Right forelimb (tissue), 1 donor: ENCODE results near the gene GTF3C4.
"Not testable (repeated sequence)": the region's sequence is repeated elsewhere in the genome, so short reads cannot be mapped to it uniquely, and the experiment has no call there.

Experiments used
- DNase-seq: peaks from one replicate; pipeline ENCODE4 v3.0.0-alpha.2; 2018

GTF3C4 gene

GRCh38 chr9:132703336-132703735 lies 33.1 kb downstream of the GTF3C4 start:
- DNase-seq: no peak

GRCh38 chr9:132708239-132708638 lies 38.0 kb downstream of the GTF3C4 start:
- DNase-seq: no peak

DNA sequence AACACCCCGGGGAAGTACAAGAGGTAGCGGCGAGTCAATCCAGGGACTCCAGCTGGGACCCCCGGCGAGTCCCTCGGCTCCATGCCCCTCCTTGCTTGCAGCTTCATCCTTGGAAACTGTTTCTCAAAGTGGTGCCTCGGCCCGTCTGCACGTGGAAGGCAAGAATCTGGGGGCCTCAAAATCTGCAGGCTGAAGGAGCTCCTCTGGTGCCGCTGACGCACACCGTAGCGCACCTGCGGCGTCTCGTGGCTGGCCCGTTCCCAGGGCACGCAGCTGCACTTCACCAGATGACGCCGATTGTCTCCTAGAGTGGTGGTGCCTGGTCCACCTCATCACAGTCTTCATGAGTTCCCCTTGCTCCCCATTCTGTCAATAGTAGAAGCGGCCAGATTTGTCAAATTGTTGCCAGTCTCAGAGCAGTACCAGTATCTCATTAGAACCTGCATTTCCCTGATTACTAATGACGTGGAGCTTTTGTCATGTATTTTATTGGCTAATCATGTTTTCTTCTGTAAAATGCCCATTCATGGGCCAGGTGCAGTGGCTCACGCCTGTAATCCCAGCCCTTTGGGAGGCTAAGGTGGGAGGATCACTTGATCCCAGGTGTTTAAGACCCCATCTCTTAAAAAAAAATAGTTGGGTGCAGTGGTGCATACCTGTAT lies 38.6 kb downstream of the GTF3C4 start:
- DNase-seq: no peak

DNA sequence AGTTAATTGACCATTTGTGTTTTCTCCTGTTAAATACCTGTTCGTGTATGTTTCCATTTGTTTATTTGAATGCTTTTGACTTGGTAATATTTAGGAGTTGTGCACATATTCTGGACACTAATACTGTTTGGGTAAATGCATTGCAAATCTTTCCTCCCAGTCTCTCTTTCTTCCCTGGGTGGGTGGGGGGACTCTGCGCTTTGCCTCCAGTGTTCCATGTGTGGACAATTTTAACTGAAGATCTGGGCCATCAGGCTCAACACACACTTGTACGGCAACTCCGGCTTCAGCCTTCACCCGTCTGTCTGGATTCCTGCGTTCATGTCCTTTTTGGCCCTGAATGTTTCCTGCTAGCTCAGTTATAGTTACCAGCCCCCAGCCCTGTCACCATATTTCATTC lies 40.1 kb downstream of the GTF3C4 start:
- DNase-seq: no peak

GRCh38 chr9:132711152-132711551 lies 40.9 kb downstream of the GTF3C4 start:
- not testable (repeated sequence) for DNase-seq

- DNase-seq: no peak
Observed at GRCh38 chr9:132711846-132712245, 41.6 kb downstream of the GTF3C4 start.

GRCh38 chr9:132712753-132713152 lies 42.5 kb downstream of the GTF3C4 start:
- no peak for DNase-seq

DNA sequence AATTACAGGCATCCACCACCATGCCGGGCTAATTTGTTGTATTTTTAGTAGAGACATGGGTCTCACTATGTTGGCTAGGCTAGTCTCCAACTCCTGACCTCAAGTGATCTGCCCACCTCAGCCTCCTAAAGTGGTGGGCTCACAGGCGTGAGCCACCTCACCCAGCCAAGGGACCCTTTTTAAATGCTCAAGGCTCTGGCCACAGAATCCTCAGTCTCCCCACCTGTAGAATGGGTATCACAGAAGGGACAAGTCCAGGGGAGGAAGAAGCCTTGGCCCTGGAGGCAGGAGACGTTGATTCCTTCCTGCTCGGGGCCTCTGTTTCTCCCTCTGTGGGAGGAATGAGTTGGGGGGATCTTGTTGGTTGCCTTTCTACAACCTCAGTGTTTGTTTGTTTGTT lies 45.7 kb downstream of the GTF3C4 start:
- no peak for DNase-seq

DNA sequence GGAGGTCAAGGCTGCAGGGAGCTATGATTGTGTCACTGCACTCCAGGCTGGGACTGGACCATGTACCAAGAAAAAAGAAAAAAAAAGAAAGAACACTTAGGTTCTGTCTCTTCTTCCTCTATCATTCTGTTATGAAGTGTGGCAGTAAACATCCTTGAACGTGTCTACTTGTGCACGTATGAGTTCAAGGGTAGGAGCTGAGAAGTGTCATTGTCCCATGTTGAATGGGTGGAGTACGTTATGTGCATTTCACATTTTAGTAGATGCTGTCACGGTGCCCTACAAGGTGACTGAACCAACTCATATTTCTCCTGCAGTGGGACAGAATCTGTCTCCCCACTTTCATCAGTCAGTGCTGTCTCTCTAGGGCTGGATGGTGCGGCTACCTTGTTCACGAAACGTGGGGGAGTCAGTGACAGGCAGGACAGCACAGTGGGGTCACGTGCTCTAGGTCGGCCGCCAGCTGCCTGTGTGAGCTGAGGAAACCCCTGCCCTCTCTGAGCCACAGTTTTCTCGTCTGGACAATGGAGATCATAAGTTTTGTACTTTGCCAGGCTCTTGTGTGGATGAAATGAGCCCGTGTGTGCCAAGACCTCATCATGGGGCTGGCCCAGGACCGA lies 47.2 kb downstream of the GTF3C4 start:
- DNase-seq: no peak

DNA sequence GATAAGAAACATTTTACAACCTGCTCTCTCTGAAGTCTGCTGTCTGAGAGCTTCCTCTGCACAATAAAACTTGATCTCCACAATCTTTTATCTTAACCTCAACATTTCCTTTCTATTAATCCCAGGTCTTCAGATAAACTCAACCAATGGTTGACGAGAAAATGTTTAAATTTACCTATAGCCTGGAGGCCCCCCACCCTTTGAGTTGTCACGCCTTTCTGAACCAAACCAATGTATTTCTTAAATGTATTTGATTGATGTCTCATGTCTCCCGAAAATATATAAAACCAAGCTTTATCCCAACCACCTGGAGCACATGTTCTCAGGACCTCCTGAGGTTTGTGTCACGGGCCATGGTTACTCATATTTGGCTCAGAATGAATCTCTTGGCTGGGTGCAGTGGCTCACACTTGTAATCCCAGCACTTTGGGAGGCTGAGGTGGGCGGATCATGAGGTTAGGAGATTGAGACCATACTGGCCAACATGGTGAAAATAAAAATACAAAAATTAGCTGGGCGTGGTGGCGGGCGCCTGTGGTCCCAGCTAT lies 48.2 kb downstream of the GTF3C4 start:
- not testable (repeated sequence) for DNase-seq

GRCh38 chr9:132721661-132722060 lies 51.4 kb downstream of the GTF3C4 start:
- no peak for DNase-seq

- DNase-seq: no peak
Observed at GRCh38 chr9:132722564-132723065, 52.4 kb downstream of the GTF3C4 start.

GRCh38 chr9:132723809-132724208 lies 53.5 kb downstream of the GTF3C4 start:
- no peak for DNase-seq

GRCh38 chr9:132725306-132725705 lies 55.0 kb downstream of the GTF3C4 start:
- DNase-seq: no peak

DNA sequence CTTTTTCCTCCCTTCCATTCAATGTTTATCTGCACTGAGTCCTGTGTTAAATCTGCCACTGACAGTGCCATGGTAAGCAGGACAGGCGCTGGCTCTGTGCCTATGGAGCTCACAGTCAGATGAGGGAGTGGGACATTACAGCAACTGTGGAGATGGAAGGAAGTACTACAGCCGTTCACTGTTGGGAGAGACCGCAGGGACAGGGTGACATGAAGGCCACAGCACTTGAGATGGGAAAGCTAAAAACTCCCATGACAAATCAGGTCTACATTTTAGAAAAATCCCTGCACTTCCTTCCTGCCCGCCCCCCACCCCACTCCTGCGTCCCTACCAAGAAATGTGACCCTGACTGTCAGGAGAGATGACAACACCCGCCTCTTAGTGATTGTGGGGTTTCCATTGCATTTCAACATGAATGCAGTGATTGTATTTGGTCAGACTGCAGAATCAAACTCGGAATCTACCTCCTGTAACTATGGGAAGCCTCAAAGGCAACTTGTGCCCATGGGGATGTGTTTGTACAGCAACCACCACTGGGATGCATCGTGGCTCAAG lies 56.4 kb downstream of the GTF3C4 start:
- DNase-seq: no peak

- no peak for DNase-seq
Observed at GRCh38 chr9:132728071-132728470, 57.8 kb downstream of the GTF3C4 start.

- no peak for DNase-seq
Observed at GRCh38 chr9:132728497-132728896, 58.2 kb downstream of the GTF3C4 start.

DNA sequence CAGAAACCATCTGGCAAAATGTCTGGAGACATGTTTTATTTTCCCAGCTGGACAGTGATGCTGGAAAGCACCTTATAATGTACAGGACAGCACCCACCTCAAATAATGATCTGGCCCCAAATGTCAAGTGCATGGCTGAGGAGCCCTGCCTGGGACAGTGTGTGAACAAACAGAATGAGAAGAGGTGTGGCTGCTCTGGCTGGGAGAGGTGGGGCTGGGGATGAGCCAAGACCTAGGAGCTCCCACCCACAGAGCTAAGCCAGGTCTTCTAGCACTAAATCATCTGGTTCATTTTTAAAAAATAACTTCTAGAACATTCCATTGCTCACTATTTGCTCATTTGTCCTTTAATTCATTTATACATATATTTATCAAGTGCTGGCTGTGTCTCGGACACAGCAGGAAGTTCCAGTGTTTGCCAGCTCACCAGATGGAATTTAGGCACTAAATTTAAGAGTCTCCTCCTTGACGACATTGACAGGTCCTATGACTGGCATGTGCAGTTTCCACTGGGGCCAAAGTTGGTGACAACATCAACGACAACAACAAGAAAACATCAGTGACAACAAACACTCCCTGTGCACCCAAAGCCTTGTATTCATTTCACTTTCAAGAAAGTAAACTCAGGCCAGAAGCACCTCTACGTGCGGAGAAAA lies 59.1 kb downstream of the GTF3C4 start:
- DNase-seq: no peak

GRCh38 chr9:132730054-132731033 lies 60.1 kb downstream of the GTF3C4 start:
- no peak for DNase-seq

GRCh38 chr9:132731230-132731629 lies 61.0 kb downstream of the GTF3C4 start:
- no peak for DNase-seq

GRCh38 chr9:132732326-132733259 lies 62.3 kb downstream of the GTF3C4 start:
- no peak for DNase-seq
